ENCODE data around the gene ASXL3. TPM values are rescaled to one million over a fixed set of nuclear protein-coding genes. Genes with fewer than 3 reads are reported as not detected.

Gene ASXL3
- total RNA-seq, 1 experiment from 2014 or later, result 1.2 TPM

GRCh38 chr18:33712719-33713118, 134.7 kb downstream of the ASXL3 start:
- intact Hi-C loops (cut with micrococcal nuclease; ENCODE audit: unreplicated experiment), result no loop called here
- BruUV-seq (replicated peaks), result no TSS peak
- TF ChIP-seq CTCF (IDR thresholded peaks at IDR 0.05; ENCODE audit: insufficient read depth in 1 of 2, low read depth in 1 of 2, low read length in 1 of 2, severe bottlenecking in 1 of 2, unreplicated experiment in 1 of 2), result no peak
- Mint-ChIP-seq H3K27ac (ENCODE audit: unreplicated experiment) (no peak overlapping the region), H3K4me1 (ENCODE audit: low read depth, unreplicated experiment) (no peaks in the 10 kb centered on the region), H3K27me3 (ENCODE audit: insufficient read depth, unreplicated experiment) (peaks cover 4% of the 10 kb centered on the region), H3K36me3 (ENCODE audit: insufficient read depth, unreplicated experiment) (no peaks in the 10 kb centered on the region), H3K4me3 (ENCODE audit: unreplicated experiment) (no peak overlapping the region), H3K9me3 (ENCODE audit: unreplicated experiment) (no peaks in the 10 kb centered on the region)
- Histone ChIP-seq H3K9me3 (no peaks in the 10 kb centered on the region), H3K4me1 (no peaks in the 10 kb centered on the region), H3K4me3 (ENCODE audit: low read depth, low read length) (no peak overlapping the region), H3K27me3 (replicated peaks; ENCODE audit: control insufficient read depth, insufficient read depth, low read length) (no peaks in the 10 kb centered on the region), H3K36me3 (ENCODE audit: control insufficient read depth, insufficient read depth, low read length) (no peaks in the 10 kb centered on the region)
- DNase-seq, result no peak
- ChIA-PET POLR2A (no interaction called here), CTCF (no interaction called here)

GRCh38 chr18:33716061-33716683, 138.2 kb downstream of the ASXL3 start:
- Mint-ChIP-seq H3K27ac (ENCODE audit: unreplicated experiment) (no peak overlapping the region), H3K4me1 (ENCODE audit: low read depth, unreplicated experiment) (no peaks in the 10 kb centered on the region), H3K27me3 (ENCODE audit: insufficient read depth, unreplicated experiment) (peaks cover 6% of the 10 kb centered on the region), H3K36me3 (ENCODE audit: insufficient read depth, unreplicated experiment) (no peaks in the 10 kb centered on the region), H3K4me3 (ENCODE audit: unreplicated experiment) (no peak overlapping the region), H3K9me3 (ENCODE audit: unreplicated experiment) (no peaks in the 10 kb centered on the region)
- no TSS peak for BruUV-seq (replicated peaks)
- H3K4me3 ChIP-seq (ENCODE audit: low read depth, low read length), result no peak overlapping the region
- no peak for TF ChIP-seq CTCF (IDR thresholded peaks at IDR 0.05; ENCODE audit: insufficient read depth in 1 of 2, low read depth in 1 of 2, low read length in 1 of 2, severe bottlenecking in 1 of 2, unreplicated experiment in 1 of 2)
- intact Hi-C loops (cut with micrococcal nuclease; ENCODE audit: unreplicated experiment), result no loop called here
- no peaks in the 10 kb centered on the region for H3K4me1 ChIP-seq
- no peaks in the 10 kb centered on the region for H3K27me3 ChIP-seq (replicated peaks; ENCODE audit: control insufficient read depth, insufficient read depth, low read length)
- ChIA-PET POLR2A (no interaction called here), CTCF (no interaction called here)
- no peaks in the 10 kb centered on the region for H3K9me3 ChIP-seq
- no peaks in the 10 kb centered on the region for H3K36me3 ChIP-seq (ENCODE audit: control insufficient read depth, insufficient read depth, low read length)
- no peak for DNase-seq

GRCh38 chr18:33717339-33717738, 139.3 kb downstream of the ASXL3 start:
- Mint-ChIP-seq H3K4me1 (ENCODE audit: low read depth, unreplicated experiment) (no peaks in the 10 kb centered on the region), H3K27me3 (ENCODE audit: insufficient read depth, unreplicated experiment) (peaks cover 6% of the 10 kb centered on the region), H3K9me3 (ENCODE audit: unreplicated experiment) (no peaks in the 10 kb centered on the region), H3K27ac (ENCODE audit: unreplicated experiment) (no peak overlapping the region), H3K36me3 (ENCODE audit: insufficient read depth, unreplicated experiment) (no peaks in the 10 kb centered on the region), H3K4me3 (ENCODE audit: unreplicated experiment) (no peak overlapping the region)
- BruUV-seq (replicated peaks), result no TSS peak
- no peak for DNase-seq
- Histone ChIP-seq H3K4me3 (ENCODE audit: low read depth, low read length) (no peak overlapping the region), H3K36me3 (ENCODE audit: control insufficient read depth, insufficient read depth, low read length) (no peaks in the 10 kb centered on the region), H3K27me3 (replicated peaks; ENCODE audit: control insufficient read depth, insufficient read depth, low read length) (no peaks in the 10 kb centered on the region), H3K4me1 (no peaks in the 10 kb centered on the region), H3K9me3 (no peaks in the 10 kb centered on the region)
- POLR2A ChIA-PET, result no interaction called here
- CTCF ChIA-PET, result no interaction called here
- intact Hi-C loops (cut with micrococcal nuclease; ENCODE audit: unreplicated experiment), result no loop called here
- TF ChIP-seq CTCF (IDR thresholded peaks at IDR 0.05; ENCODE audit: insufficient read depth in 1 of 2, low read depth in 1 of 2, low read length in 1 of 2, severe bottlenecking in 1 of 2, unreplicated experiment in 1 of 2), result no peak

Data from Caco-2 (cell line).